HG03064 (cell line): Measurements from ENCODE around the gene CCDC186.
"Not testable (repeated sequence)": the region's sequence is repeated elsewhere in the genome, so short reads cannot be mapped to it uniquely, and the experiment has no call there.

Experiments
- ATAC-seq: cut with Tn5 transposase; IDR thresholded peaks from one replicate; pipeline ENCODE4 v1.9.1; 2021; ENCODE audit warnings: low read depth; ENCODE audit not compliant: unreplicated experiment

The CCDC186 gene

DNA sequence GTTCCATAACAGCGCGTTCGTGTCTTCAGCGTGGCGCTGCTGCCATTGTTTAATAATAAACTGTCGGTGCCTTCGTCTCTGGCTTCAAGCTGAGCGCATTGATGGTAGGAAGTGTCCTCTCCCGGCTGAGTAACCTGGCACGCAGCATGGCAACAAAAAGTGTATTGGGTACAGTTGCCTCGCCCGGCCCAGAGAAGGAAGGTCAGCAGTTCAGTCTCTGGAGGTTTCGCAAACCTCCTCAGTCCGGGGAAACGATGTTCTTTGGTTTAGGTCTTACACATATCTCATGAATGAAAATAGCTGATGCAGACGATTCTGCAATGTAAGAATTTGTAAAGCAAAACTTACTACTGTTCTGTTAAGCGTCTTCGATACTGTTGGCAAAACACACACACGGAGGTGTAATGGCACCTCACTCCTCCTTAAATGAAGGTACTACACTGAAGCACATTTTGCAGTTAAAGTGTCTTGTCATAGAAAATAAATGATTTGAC is 739 bp upstream of the CCDC186 start:
- peak; percentile 14 for ATAC-seq

- ATAC-seq: no peak
Measured at GRCh38 chr10:114173603-114173920, 441 bp downstream of the CCDC186 start.

DNA sequence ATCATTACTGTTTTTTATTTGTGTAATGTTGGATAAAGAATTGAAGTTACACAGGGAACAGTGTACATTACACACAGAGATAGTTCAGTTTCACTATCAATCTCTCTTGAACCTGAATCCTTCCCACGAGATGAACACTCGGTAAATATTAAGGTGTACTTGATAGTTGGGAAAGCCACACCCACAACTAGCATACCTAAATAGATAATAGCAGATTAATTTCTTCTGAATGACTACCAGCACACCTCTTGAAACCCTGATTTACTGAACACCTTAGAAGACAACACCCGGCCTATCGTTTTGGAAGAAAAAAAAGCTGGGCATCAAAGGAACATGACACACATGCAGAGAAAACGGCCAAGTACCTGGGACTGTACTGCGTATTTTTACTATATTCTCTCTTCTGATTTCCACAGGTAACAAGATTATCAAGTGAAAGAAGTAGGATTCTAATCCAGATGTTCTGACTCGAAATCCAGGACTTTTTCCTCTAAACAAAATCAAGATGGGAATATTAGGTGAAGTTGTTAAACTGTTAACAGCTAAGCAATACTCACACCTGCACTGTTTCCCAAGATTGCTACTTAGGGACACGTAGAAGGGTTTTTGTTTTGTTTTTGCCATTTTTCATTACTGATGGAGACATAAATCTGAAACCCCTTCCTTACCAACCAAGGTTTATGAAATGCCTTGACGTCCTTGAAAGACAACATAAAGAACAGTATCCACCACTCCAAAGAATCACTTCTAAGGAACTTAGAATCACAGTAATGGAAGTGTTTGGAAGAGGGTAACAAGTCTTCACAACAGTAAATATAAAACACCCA is 1.0 kb downstream of the CCDC186 start:
- no peak for ATAC-seq

DNA sequence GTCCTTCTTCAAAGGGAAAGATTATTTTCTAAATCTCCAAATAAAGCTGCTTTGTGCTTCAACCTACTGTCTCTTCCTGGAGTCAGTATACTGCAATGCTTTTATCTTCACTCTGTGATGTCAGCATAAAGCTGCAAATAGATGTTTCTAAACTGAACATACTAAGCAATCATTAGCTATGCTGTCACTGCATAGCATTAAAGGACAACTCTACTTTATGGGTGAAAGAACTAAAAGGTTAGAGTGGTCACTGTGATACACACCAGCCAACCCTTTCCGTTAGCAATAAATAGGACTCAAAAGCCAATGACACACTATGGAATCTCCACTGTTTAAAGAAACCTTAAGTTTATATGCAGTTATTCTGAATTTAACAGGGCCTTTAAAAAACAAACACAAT is 1.8 kb downstream of the CCDC186 start:
- no peak for ATAC-seq

DNA sequence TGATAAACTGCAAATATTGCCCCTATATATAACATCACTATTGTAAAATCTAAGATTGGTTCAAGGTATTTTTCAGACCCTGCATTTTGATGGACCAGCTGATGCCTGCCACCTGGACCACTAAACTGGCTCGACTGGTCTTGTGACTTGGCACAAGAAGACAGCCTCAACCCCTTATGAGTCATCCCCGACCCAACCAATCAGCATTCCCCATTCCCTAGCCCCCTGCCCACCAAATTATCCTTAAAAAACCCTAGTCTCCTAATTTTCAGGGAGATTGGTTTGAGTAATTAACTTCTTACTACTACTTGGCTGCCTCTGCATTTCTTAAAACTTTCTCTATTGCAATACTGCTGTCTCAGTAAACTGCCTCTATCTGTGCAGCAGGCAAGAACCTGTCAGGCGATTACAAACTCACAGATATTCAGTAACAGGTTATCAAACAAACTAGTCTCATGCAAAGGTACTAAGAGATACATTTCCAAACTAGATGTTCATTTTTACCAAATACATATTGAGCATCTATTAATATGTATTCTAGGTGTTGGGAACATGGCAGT is 5.5 kb downstream of the CCDC186 start:
- ATAC-seq: no peak

- no peak for ATAC-seq
Measured at GRCh38 chr10:114167985-114168384, 6.0 kb downstream of the CCDC186 start.

- ATAC-seq: no peak
Measured at GRCh38 chr10:114166494-114166893, 7.5 kb downstream of the CCDC186 start.

DNA sequence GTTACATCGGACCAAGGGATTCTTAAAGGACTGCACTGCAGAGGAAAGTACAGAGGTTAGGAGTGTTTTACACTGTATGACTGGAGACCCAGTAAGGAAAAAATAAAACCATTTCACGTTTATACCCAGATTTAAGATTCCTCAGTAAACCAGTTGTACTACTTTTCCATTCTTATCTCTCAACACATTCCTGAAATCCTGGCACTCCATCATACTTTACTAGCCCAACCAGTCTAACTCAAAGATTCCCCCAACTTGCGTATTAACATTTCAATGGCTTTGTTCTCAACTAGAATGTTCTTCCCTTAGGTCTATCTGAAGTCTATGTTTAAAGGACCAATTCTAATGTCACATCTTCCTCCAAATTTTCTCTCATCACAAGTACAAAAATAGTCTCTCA is 8.0 kb downstream of the CCDC186 start:
- no peak for ATAC-seq

GRCh38 chr10:114163062-114163461 is 10.9 kb downstream of the CCDC186 start:
- no peak for ATAC-seq

GRCh38 chr10:114157912-114158311 is 16.1 kb downstream of the CCDC186 start:
- ATAC-seq: no peak

DNA sequence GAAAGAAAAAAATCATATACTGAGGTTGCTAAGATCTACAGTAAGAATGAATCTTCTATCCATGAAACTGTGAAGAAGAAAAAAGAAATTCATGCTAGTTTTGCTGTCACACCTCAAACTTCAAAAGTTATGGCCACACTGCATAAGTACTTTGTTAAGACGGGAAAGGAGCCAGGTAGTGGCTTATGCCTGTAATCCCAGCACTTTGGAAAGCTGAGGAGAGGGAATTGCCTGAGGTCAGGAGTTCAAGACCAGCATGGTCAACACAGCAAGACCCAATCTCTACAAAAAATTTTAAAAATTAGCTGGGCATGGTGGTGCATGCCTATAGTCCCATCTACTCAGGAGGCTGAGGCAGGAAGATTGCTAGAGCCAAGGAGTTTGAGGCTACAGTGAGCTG is 22.1 kb downstream of the CCDC186 start:
- ATAC-seq: no peak

DNA sequence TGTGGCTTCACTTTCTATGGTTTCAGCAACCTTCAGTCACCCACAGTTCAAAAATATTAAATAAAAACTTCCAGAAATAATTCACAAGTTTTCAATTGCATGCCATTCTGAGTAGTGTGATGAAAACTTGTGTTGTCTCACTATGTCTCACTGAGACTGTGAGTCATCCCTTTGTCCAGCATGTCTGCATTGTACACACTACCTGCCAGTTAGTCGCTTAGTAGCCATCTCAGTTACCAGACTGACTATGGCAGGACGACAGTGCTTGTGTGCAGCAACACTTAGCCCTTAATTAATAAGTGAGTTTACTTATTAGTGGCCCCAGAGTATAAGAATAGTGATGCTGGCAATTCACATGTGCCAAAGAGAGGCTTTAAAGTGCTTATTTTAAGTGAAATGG is 22.5 kb downstream of the CCDC186 start:
- ATAC-seq: no peak

DNA sequence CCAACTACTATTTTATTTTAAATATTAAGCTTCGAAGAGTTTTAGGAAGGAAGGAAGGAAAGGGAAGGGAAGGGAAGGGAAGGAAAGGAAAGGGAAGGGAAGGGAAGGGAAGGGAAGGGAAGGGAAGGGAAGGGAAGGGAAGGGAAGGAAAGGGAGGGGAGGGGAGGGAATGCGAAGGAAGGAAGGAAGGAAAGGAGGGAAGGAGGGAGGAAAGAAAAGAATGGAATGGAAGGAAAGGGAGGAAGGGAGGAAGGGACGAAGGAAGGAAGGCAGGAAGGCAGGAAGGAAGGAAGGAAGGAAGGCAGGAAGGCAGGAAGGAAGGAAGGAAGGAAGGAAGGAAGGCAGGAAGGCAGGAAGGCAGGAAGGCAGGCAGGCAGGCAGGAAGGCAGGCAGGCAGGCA is 24.5 kb downstream of the CCDC186 start:
- ATAC-seq: not testable (repeated sequence)

DNA sequence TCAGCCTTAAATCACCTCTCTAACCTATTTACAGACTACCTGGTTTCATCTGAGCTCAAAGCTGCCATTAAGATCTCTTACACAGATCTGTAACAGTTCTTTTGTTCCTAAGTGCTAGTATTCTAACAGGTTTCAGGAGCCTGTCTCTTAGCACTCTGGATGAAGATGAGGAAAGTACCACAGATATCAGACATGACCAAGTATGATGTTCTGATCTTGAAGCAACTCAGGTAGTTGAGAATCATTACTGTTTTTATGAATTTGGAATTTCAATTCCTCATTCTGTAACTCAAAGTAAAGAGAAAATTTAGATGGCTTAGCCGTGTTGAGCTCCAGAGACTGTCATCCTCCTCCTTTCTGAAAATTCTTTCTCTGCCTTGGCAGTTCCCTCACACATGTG is 30.8 kb downstream of the CCDC186 start:
- ATAC-seq: no peak

- no peak for ATAC-seq
Measured at GRCh38 chr10:114142018-114142417, 32.0 kb downstream of the CCDC186 start.

DNA sequence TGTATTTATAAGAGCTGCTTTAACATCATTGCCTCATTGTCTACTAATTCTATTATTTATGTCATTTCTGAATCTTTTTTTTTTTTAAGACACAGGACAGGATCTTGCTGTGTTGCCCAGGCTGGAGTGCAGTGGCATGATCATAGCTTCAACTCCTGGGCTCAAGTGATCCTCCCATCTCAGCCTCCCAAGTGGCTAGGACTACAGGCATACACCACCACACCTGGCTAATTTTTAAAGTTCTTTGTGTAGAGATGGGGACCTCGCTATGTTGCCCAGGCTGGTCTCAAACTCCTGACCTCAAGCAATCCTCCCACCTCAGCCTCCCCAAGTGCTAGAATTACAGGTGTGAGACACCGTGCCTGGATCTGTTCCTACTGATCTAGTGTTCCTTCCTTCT is 33.2 kb downstream of the CCDC186 start:
- ATAC-seq: not testable (repeated sequence)

DNA sequence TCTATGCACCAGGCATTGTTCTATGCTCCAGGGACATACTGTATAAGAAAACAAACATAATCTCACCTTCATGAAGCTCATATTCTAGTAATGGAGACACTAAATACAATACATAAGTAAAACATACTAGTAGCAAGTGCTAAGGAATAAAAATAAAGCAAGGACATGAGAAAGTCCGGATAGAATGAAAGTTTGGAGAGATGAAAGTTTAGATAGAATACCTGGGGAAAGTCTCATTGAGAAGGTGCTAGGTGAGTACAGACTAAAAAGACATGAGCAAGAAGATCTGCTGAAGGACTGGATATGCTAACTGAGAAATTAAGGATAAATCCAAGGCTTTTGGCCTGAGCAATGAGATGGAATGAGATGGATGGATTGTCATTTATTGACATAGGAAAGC is 34.0 kb downstream of the CCDC186 start:
- no peak for ATAC-seq

GRCh38 chr10:114138581-114138980 is 35.4 kb downstream of the CCDC186 start:
- no peak for ATAC-seq

DNA sequence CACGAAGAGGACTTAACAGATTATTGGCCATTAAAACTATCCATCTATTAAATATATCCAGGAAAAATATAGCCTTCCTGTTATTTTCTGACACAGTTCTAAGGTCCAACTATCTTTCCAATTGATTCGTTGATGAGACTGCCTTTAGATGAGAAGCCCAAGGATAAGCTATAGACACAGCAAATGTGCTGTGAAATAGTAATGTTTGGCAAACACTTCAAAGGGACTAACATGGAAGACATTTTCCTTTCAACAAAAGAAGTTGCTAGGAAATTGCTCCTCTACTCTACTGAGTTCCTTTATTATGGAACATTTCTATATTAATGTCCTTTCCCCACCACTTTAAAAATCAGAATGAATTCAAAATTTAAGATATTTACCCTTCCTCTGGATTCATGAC is 38.5 kb downstream of the CCDC186 start:
- no peak for ATAC-seq

DNA sequence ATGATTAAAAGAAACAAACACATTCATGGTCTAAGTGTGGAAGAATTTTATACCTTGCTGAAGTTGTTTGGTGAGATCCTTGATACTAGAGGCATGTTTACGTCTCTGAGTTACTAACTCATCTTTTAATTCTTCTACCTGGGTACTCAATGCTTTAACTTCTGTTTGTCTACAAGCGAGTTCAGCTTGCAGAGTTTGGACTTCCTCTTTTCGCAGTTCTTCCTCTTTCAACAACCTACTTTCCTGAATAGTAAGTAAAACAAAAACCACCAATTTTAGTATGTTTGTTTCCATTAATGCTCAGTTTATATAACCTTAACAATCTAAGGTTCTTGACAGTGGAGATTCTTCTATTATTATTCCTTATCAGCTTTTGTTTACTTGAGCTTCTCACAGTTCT is 42.9 kb downstream of the CCDC186 start:
- no peak for ATAC-seq

DNA sequence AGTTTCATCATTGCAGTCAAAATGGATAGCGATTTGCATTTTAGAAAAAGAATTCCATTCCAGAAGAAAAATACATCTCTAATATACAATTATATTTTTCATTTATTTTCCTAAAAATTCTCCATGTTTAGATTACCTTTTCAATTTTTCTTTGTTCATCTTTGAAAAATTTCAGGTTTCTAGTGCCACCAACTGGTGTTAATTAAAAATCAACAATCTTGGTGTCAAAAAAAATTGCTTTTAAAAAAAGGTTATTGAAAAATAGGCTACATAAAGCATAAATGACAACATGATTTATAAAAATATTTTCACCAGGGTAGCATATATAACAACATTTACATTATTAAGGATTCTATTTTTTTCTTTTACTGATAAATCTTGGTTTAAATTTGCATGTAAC is 53.0 kb downstream of the CCDC186 start:
- no peak for ATAC-seq

GRCh38 chr10:114118514-114118913 is 55.5 kb downstream of the CCDC186 start:
- ATAC-seq: no peak
